Caco-2 (cell line): ENCODE data around the gene CRYBB1. TPM values are rescaled to one million over a fixed set of nuclear protein-coding genes. Genes with fewer than 3 reads are reported as not detected.

Experiments
- BruUV-seq: library from RNA; stranded (reverse); fragments of 400-500 nt; replicated peaks from 2 replicates; lab custom pipeline; 2021; lab: Mats Ljungman, UMichigan
- CTCF ChIA-PET: fragments of 300-600 bp; sonication (Branson Sonifier 250); formaldehyde crosslinking; loops from one replicate; lab custom pipeline; 2022; ENCODE audit warnings: antibody characterized with exemption; lab: Charles Lee
- POLR2A ChIA-PET: fragments of 300-600 bp; sonication (Branson Sonifier 250); formaldehyde crosslinking; loops from one replicate; lab custom pipeline; 2022; ENCODE audit warnings: antibody characterized with exemption; lab: Charles Lee
- DNase-seq, 2 experiments: peaks; one replicate each; pipeline versions ENCODE4 v3.0.0 to v3.0.0-alpha.2; 2020 to 2022
- H3K27me3 ChIP-seq: replicated peaks from 2 replicates; pipeline ENCODE4 v1.6.0; 2011; ENCODE audit warnings: low read length; ENCODE audit not compliant: control insufficient read depth, insufficient read depth
- H3K36me3 ChIP-seq: 2 replicates; pipeline ENCODE4 v1.5.1; 2011; ENCODE audit warnings: low read length; ENCODE audit not compliant: control insufficient read depth, insufficient read depth
- H3K4me1 ChIP-seq: fragments of 250-450 bp; sonication (Bioruptor Pico); 2 replicates; pipeline ENCODE4 v1.5.1; 2020; ENCODE audit warnings: mild to moderate bottlenecking
- H3K4me3 ChIP-seq: 2 replicates; pipeline ENCODE4 v1.5.1; 2011; ENCODE audit warnings: low read depth, mild to moderate bottlenecking, control low read depth, low read length
- H3K9me3 ChIP-seq: fragments of 250-450 bp; sonication (Bioruptor Pico); 2 replicates; pipeline ENCODE4 v1.5.1; 2020; ENCODE audit warnings: mild to moderate bottlenecking, moderate library complexity
- H3K27ac Mint-ChIP-seq: one replicate; pipeline ENCODE4 v1.8.0; 2022; ENCODE audit warnings: mixed read lengths; ENCODE audit not compliant: unreplicated experiment
- H3K27me3 Mint-ChIP-seq: one replicate; pipeline ENCODE4 v1.8.0; 2022; ENCODE audit warnings: mixed read lengths; ENCODE audit not compliant: insufficient read depth, unreplicated experiment
- H3K36me3 Mint-ChIP-seq: one replicate; pipeline ENCODE4 v1.8.0; 2022; ENCODE audit warnings: mild to moderate bottlenecking, mixed read lengths; ENCODE audit not compliant: insufficient read depth, unreplicated experiment
- H3K4me1 Mint-ChIP-seq: one replicate; pipeline ENCODE4 v1.8.0; 2022; ENCODE audit warnings: low read depth, mixed read lengths; ENCODE audit not compliant: unreplicated experiment
- H3K4me3 Mint-ChIP-seq: one replicate; pipeline ENCODE4 v1.8.0; 2022; ENCODE audit warnings: mild to moderate bottlenecking, moderate library complexity, mixed read lengths; ENCODE audit not compliant: unreplicated experiment
- H3K9me3 Mint-ChIP-seq: one replicate; pipeline ENCODE4 v1.8.0; 2022; ENCODE audit warnings: mixed read lengths; ENCODE audit not compliant: unreplicated experiment
- intact Hi-C: fragments of 100-400 bp; cut with micrococcal nuclease; formaldehyde crosslinking; loops from one replicate; pipeline ENCODE4 v1.10.0; 2022; ENCODE audit not compliant: unreplicated experiment
- total RNA-seq: library from RNA; stranded (reverse); gene quantifications from 2 replicates; pipeline ENCODE4 v1.2.3, GENCODE V29; 2022
- TF ChIP-seq, protein P1 (sequence below), 2 experiments: fragments of 200-600 bp in 1 of 2; IDR thresholded peaks; 1 replicate in 1 of 2; 2 replicates in 1 of 2; pipeline versions ENCODE4 v1.5.1 to v1.8.0; 2011 to 2022; ENCODE audit warnings: antibody characterized with exemption in 1 of 2, control low read depth in 1 of 2, inconsistent platforms in 1 of 2, low read depth in 1 of 2, low read length in 1 of 2, mild to moderate bottlenecking in 1 of 2, moderate library complexity in 1 of 2; ENCODE audit not compliant: insufficient read depth in 1 of 2, severe bottlenecking in 1 of 2, unreplicated experiment in 1 of 2

Gene CRYBB1
- total RNA-seq, 1 experiment from 2014 or later: not detected

- TF ChIP-seq, protein P1, sequence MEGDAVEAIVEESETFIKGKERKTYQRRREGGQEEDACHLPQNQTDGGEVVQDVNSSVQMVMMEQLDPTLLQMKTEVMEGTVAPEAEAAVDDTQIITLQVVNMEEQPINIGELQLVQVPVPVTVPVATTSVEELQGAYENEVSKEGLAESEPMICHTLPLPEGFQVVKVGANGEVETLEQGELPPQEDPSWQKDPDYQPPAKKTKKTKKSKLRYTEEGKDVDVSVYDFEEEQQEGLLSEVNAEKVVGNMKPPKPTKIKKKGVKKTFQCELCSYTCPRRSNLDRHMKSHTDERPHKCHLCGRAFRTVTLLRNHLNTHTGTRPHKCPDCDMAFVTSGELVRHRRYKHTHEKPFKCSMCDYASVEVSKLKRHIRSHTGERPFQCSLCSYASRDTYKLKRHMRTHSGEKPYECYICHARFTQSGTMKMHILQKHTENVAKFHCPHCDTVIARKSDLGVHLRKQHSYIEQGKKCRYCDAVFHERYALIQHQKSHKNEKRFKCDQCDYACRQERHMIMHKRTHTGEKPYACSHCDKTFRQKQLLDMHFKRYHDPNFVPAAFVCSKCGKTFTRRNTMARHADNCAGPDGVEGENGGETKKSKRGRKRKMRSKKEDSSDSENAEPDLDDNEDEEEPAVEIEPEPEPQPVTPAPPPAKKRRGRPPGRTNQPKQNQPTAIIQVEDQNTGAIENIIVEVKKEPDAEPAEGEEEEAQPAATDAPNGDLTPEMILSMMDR (IDR thresholded peaks at IDR 0.05; ENCODE audit: insufficient read depth in 1 of 2, low read depth in 1 of 2, low read length in 1 of 2, severe bottlenecking in 1 of 2, unreplicated experiment in 1 of 2): no peak
- ChIA-PET CTCF (no interaction called here), POLR2A (no interaction called here)
- H3K27me3 Mint-ChIP-seq: peaks cover 22% of the 10 kb centered on the region
- no TSS peak for BruUV-seq
- no peak within 1 kb of the TSS; the same call in 1 of the 2 replicates for H3K4me3 ChIP-seq
- H3K9me3 Mint-ChIP-seq: no peaks in the 10 kb centered on the region
- no peaks in the 10 kb centered on the region for H3K9me3 ChIP-seq
- no peak for DNase-seq
- no peaks in the 10 kb centered on the region for H3K36me3 Mint-ChIP-seq
- H3K4me3 Mint-ChIP-seq: peak within 1 kb of the TSS; percentile 57
- no peaks in the 10 kb centered on the region for H3K4me1 Mint-ChIP-seq
- intact Hi-C loops: no loop called here
- H3K36me3 ChIP-seq: no peaks in the 10 kb centered on the region
- no peaks in the 10 kb centered on the region for H3K4me1 ChIP-seq
- H3K27me3 ChIP-seq: peaks cover 2% of the 10 kb centered on the region
- H3K27ac Mint-ChIP-seq: peak within 1 kb of the TSS; percentile 25
Observed at GRCh38 chr22:26656891-26657851, 39.3 kb upstream of the CRYBB1 start, which contains the start of gene MIAT. Gene MIAT (plus strand): TSS chr22:26657588.

GRCh38 chr22:26651815-26652214 lies 34.0 kb upstream of the CRYBB1 start:
- H3K4me1 ChIP-seq: no peaks in the 10 kb centered on the region
- BruUV-seq: no TSS peak
- Mint-ChIP-seq H3K4me3 (no peak overlapping the region), H3K36me3 (no peaks in the 10 kb centered on the region), H3K27ac (no peak overlapping the region), H3K9me3 (no peaks in the 10 kb centered on the region), H3K27me3 (peaks cover 37% of the 10 kb centered on the region), H3K4me1 (no peaks in the 10 kb centered on the region)
- H3K9me3 ChIP-seq: no peaks in the 10 kb centered on the region
- DNase-seq: no peak
- no peaks in the 10 kb centered on the region for H3K36me3 ChIP-seq
- intact Hi-C loops: no loop called here
- CTCF ChIA-PET: no interaction called here
- H3K27me3 ChIP-seq: peaks cover 2% of the 10 kb centered on the region
- no peak overlapping the region for H3K4me3 ChIP-seq
- TF ChIP-seq, protein P1 (IDR thresholded peaks at IDR 0.05; ENCODE audit: insufficient read depth in 1 of 2, low read depth in 1 of 2, low read length in 1 of 2, severe bottlenecking in 1 of 2, unreplicated experiment in 1 of 2): no peak
- POLR2A ChIA-PET: no interaction called here

DNA sequence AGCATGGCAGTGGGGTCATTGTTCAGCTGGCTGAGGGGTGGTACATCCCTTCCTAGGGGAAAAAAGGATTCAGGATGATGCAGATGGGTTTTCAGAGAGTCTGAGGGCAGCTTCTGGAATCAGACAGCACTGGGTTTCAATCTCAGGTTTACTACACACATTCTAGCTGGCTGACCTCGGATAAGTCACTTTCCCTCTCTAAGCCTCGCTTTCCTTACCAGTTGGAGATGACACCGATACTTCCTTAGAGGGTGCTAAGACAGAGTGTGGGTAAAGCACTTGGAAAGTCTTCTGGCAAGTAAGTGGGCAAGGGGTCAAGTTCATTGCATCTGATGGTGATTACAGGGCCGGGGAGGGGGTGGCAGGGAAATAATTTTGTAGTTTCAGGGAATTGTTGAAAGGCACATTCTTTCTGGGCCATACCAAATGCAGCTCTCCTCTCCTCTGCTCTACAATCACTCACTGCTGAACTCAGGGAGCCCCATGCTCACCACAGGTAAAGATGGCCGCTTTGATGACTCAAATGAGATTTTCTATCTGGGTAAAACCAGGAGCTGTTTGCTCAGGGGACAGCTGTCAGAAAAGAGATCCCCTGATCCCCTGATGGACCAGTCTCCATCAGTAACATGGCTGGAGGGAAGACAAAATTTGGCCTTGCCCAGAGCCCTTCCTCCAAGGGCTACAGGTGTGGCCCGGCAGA lies 33.0 kb upstream of the CRYBB1 start:
- Histone ChIP-seq H3K27me3 (peaks cover 2% of the 10 kb centered on the region), H3K4me1 (no peaks in the 10 kb centered on the region), H3K4me3 (no peak overlapping the region), H3K9me3 (no peaks in the 10 kb centered on the region), H3K36me3 (no peaks in the 10 kb centered on the region)
- H3K9me3 Mint-ChIP-seq: no peaks in the 10 kb centered on the region
- no peak overlapping the region for H3K27ac Mint-ChIP-seq
- TF ChIP-seq, protein P1 (IDR thresholded peaks at IDR 0.05; ENCODE audit: insufficient read depth in 1 of 2, low read depth in 1 of 2, low read length in 1 of 2, severe bottlenecking in 1 of 2, unreplicated experiment in 1 of 2): no peak
- H3K4me1 Mint-ChIP-seq: no peaks in the 10 kb centered on the region
- CTCF ChIA-PET: no interaction called here
- H3K27me3 Mint-ChIP-seq: peaks cover 43% of the 10 kb centered on the region
- DNase-seq: no peak
- intact Hi-C loops: no loop called here
- POLR2A ChIA-PET: no interaction called here
- BruUV-seq: no TSS peak
- H3K4me3 Mint-ChIP-seq: no peak overlapping the region
- H3K36me3 Mint-ChIP-seq: no peaks in the 10 kb centered on the region
